Gastroesophageal sphincter (tissue), 4 donors: ENCODE measurements around the gene RPL10A. TPM values are rescaled to one million over a fixed set of nuclear protein-coding genes. Genes with fewer than 3 reads are reported as not detected.

Experiments
- ATAC-seq: fragments of 150-250 bp; one replicate; pipeline ENCODE4 v1.9.1; 2016; ENCODE audit warnings: mild to moderate bottlenecking, moderate library complexity
- H3K27ac ChIP-seq, 4 donors: fragments of 200-600 bp; sonication (generic) in 3 of 4; 1 replicate in 3 of 4; 2 replicates in 1 of 4; pipeline ENCODE4 v1.5.1; 2016 to 2019
- H3K27me3 ChIP-seq: fragments of 200-600 bp; sonication (generic); one replicate; pipeline ENCODE4 v1.5.1; 2019
- H3K36me3 ChIP-seq, 2 donors: fragments of 200-600 bp; sonication (generic); one replicate each; pipeline ENCODE4 v1.5.1; 2019; ENCODE audit warnings: control low read depth in 1 of 2
- H3K4me1 ChIP-seq, 3 donors: fragments of 200-600 bp; sonication (generic); 1 replicate in 2 of 3; 2 replicates in 1 of 3; pipeline ENCODE4 v1.5.1; 2016 to 2019; ENCODE audit warnings: control low read depth in 2 of 3
- H3K4me3 ChIP-seq, 2 donors: fragments of 200-600 bp; sonication (generic); one replicate each; pipeline ENCODE4 v1.5.1; 2019; ENCODE audit warnings: mild to moderate bottlenecking in 1 of 2, moderate library complexity in 1 of 2
- H3K9me3 ChIP-seq, 3 donors: fragments of 200-600 bp; sonication (generic); one replicate each; pipeline ENCODE4 v1.5.1; 2017 to 2019; ENCODE audit warnings: control low read depth in 2 of 3
- CTCF ChIP-seq, 4 experiments: fragments of 200-600 bp in 2 of 4; fragments of 450-650 bp in 2 of 4; sonication (generic) in 1 of 4; IDR thresholded peaks; one replicate each; pipeline ENCODE4 v1.5.1; 2017 to 2019; ENCODE audit warnings: antibody characterized with exemption in 4 of 4, mild to moderate bottlenecking in 2 of 4, moderate library complexity in 2 of 4
- EP300 ChIP-seq: sonication (generic); formaldehyde crosslinking; IDR thresholded peaks from one replicate; pipeline ENCODE4 v1.6.1; 2017; ENCODE audit warnings: antibody characterized with exemption, mild to moderate bottlenecking
- POLR2A ChIP-seq, 2 donors: fragments of 450-650 bp; IDR thresholded peaks; one replicate each; pipeline ENCODE4 v1.6.1; 2017; ENCODE audit warnings: antibody characterized with exemption in 2 of 2, mild to moderate bottlenecking in 2 of 2, moderate library complexity in 1 of 2
- POLR2AphosphoS5 ChIP-seq: sonication (generic); formaldehyde crosslinking; IDR thresholded peaks from one replicate; pipeline ENCODE4 v1.6.1; 2017; ENCODE audit warnings: antibody characterized with exemption
- WGBS, 2 donors: methylation state at CpG; one replicate each; pipeline ENCODE4 v1.1.5; 2018; ENCODE audit warnings: low coverage in 1 of 2; 5-methylcytosine and 5-hydroxymethylcytosine counted together
- total RNA-seq, 4 donors: library from RNA; depleted of rRNA; stranded (reverse); fragments of >200 nt; gene quantifications; one replicate each; pipeline ENCODE4 v1.1.0, GENCODE V29; 2016

RPL10A gene
- total RNA-seq, 4 donors from 2014 or later: 870 to 1,936 (median 1,411) TPM

GRCh38 chr6:35491558-35492257, 23.5 kb downstream of the RPL10A start:
- H3K4me1 ChIP-seq: peaks cover 2 to 96% (median 63%) of the 10 kb centered on the region in 3 donors
- peak overlapping the region; percentile 90 to 100 (median 98) for H3K27ac ChIP-seq
- H3K4me3 ChIP-seq: peak overlapping the region in 1 of 2 donors; percentile 96
- 0% methylated on average over 1 of the region's 5 CpGs; no CpG with 5 or more reads in 1 of the 2 donors for WGBS, 2 donors
- no peaks in the 10 kb centered on the region for H3K36me3 ChIP-seq
- no peaks in the 10 kb centered on the region for H3K27me3 ChIP-seq
- TF ChIP-seq POLR2A (IDR thresholded peaks at IDR 0.05) (no peak), POLR2AphosphoS5 (no peak), CTCF (IDR thresholded peaks at IDR 0.05) (no peak), EP300 (no peak)
- no peaks in the 10 kb centered on the region for H3K9me3 ChIP-seq
- no peak for ATAC-seq

GRCh38 chr6:35492258-35492973, 24.2 kb downstream of the RPL10A start:
- H3K27ac ChIP-seq: peak overlapping the region; percentile 90 to 100 (median 98)
- TF ChIP-seq EP300: no peak
- no peak for TF ChIP-seq CTCF (IDR thresholded peaks at IDR 0.05)
- no peak for TF ChIP-seq POLR2AphosphoS5
- no peak for TF ChIP-seq POLR2A (IDR thresholded peaks at IDR 0.05)
- peak overlapping the region in 1 of 2 donors; percentile 96 for H3K4me3 ChIP-seq
- no peak for ATAC-seq
- WGBS, 2 donors: no CpG with 5 or more reads among the region's 7 CpGs
- H3K4me1 ChIP-seq: peaks cover 2 to 91% (median 58%) of the 10 kb centered on the region in 3 donors
- no peaks in the 10 kb centered on the region for H3K9me3 ChIP-seq
- H3K27me3 ChIP-seq: no peaks in the 10 kb centered on the region
- H3K36me3 ChIP-seq: no peaks in the 10 kb centered on the region

- peak overlapping the region in 1 of 2 donors; percentile 96 for H3K4me3 ChIP-seq
- no peaks in the 10 kb centered on the region for H3K27me3 ChIP-seq
- H3K9me3 ChIP-seq: no peaks in the 10 kb centered on the region
- no peak for ATAC-seq
- no peaks in the 10 kb centered on the region for H3K36me3 ChIP-seq
- TF ChIP-seq POLR2AphosphoS5: peak; percentile 27
- no peak for TF ChIP-seq CTCF (IDR thresholded peaks at IDR 0.05)
- H3K4me1 ChIP-seq: peaks cover 2 to 91% (median 56%) of the 10 kb centered on the region in 3 donors
- H3K27ac ChIP-seq: peak overlapping the region; percentile 90 to 100 (median 98)
- WGBS, 2 donors: 58% methylated on average over 7 of the region's 7 CpGs; no CpG with 5 or more reads in 1 of the 2 donors
These were observed 24.7 kb downstream of the RPL10A start for GRCh38 chr6:35492974-35493284.

- Histone ChIP-seq H3K27me3 (peaks cover 3% of the 10 kb centered on the region), H3K27ac (peak overlapping the region; percentile 90 to 100 (median 98)), H3K36me3 (no peaks in the 10 kb centered on the region), H3K4me1 (peaks cover 2 to 91% (median 56%) of the 10 kb centered on the region in 3 donors), H3K9me3 (no peaks in the 10 kb centered on the region), H3K4me3 (peak overlapping the region in 1 of 2 donors; percentile 96)
- no peak for TF ChIP-seq POLR2AphosphoS5
- no peak for TF ChIP-seq POLR2A (IDR thresholded peaks at IDR 0.05)
- TF ChIP-seq CTCF (IDR thresholded peaks at IDR 0.05): no peak
- no peak for TF ChIP-seq EP300
- no peak for ATAC-seq
- WGBS, 2 donors: 56 to 72% methylated on average over 18 to 24 of the region's 28 CpGs
These were observed 25.2 kb downstream of the RPL10A start for GRCh38 chr6:35493307-35493983.
